GM21515 (cell line): Measurements from ENCODE around the gene DDX27.
"Not testable (repeated sequence)": the region's sequence is repeated elsewhere in the genome, so short reads cannot be mapped to it uniquely, and the experiment has no call there.

Experiments
- ATAC-seq: cut with Tn5 transposase; IDR thresholded peaks from one replicate; pipeline ENCODE4 v1.9.1; 2021; ENCODE audit not compliant: unreplicated experiment

Gene DDX27, protein sequence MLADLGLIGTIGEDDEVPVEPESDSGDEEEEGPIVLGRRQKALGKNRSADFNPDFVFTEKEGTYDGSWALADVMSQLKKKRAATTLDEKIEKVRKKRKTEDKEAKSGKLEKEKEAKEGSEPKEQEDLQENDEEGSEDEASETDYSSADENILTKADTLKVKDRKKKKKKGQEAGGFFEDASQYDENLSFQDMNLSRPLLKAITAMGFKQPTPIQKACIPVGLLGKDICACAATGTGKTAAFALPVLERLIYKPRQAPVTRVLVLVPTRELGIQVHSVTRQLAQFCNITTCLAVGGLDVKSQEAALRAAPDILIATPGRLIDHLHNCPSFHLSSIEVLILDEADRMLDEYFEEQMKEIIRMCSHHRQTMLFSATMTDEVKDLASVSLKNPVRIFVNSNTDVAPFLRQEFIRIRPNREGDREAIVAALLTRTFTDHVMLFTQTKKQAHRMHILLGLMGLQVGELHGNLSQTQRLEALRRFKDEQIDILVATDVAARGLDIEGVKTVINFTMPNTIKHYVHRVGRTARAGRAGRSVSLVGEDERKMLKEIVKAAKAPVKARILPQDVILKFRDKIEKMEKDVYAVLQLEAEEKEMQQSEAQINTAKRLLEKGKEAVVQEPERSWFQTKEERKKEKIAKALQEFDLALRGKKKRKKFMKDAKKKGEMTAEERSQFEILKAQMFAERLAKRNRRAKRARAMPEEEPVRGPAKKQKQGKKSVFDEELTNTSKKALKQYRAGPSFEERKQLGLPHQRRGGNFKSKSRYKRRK

DNA sequence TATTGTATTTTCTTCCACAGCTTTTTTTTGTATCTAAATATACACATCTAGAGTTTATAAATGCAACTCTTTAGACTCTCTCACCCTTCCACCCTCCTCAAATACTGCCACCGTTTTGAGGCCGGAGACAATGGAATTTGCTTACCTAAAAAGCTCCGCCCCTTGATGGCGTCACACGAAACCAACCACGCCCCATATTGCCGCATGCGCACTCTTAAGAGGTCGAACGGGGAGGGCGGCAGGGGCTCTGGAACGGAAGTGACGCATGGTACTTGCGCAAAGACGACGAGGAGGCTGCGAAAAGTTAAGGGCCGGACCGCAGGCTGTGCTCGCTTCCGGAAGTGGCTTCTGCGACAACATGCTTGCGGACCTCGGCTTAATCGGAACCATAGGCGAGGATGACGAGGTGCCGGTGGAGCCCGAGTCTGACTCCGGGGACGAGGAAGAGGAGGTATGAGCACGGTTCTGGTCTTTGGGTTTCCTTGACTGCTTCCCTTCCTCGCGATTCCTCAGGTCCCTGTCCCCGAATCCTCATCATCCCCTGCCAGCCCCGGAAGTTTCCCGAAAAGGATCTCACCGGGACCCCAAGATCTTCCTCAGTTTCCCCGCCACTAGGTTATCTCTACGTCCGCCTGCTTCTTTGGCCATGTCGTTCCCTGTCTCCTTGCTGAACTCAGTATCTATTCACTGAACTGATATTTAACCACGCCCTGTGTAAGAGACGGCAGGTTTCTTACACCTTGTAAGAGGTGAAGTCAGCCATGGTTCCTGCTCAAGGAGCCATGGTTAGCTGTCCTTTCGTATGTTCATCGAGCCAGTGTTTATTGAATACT, at the start of gene DDX27:
DDX27 (plus strand) TSS at position 326 of the 833 bp plus-strand sequence; CDS start at position 359, 33 bp downstream.
- ATAC-seq = peak; percentile 89

DNA sequence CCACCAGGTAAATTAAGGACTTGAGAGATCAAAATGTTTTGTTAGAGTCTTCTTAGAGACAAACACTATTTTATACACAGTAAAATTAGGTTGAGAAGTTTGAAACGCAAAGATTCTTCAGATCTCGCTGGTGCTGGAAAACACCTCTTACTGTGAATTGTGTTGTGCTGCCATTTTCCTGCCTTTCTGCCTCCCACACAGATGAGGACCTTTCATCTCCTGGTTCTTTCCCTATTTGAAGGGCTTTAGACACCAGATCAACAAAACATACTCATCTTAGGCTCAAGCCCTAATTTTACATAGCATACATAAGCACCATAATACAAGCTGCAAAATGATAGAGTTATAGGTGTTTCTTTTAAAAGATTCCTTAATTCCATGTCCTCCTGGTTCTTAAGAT, 49.7 kb upstream of the DDX27 start:
- ATAC-seq = no peak

DNA sequence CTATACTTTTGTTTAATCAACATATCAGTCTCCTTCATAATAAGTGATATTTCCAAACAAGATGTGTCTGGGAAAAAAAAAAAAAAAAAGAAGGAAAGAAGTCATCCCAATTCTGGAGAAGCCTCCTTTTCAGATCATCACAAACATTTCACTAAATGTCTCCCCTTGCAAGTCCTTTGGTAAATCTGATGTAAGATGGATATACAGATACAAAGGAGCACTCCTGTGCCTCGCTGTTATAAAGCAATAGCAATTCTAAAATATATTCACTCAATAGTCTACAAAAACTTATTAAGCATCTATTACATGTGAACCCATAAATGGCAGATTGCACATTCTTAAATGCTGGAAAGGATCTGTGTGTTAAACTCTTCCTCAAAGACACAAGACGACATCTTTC, 48.5 kb upstream of the DDX27 start:
- no peak for ATAC-seq

DNA sequence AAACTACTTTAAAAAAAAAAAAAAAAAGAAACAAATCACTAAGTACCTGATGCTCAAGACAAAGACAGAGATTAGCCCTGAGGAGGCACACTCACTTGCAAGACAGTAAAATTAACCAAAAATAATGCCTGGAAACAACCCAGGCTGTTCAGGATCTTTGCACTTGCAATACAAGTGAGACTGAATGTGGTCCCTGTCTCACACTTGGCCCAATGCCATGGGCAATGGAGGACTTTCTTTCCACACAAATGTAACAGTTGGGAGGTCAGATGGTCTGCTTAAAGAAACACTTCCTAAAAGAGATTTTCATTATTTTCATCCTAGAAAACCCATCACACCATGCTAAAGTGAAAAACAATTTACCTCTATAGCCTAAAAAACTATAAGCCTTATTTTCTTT, 47.3 kb upstream of the DDX27 start:
- no peak for ATAC-seq

- no peak for ATAC-seq
Observed at GRCh38 chr20:49172413-49172812, 46.8 kb upstream of the DDX27 start.

DNA sequence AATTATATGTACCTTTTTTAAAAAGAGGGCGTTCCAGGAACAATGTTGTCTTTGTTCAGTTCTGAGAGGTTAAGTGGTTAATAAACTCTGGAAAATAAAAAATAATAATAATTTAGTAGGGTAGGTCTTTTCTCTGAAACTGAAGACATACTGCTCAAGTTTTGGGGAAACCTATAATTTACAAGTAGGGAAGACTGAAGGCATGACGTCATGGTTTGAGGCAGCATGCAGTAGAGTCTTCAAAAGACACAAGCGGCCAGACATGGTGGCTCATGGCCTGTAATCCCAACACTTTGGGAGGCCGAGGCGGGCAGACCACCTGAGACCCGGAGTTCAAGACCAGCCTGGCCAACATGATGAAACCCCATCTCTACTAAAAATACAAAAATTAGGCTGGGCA, 45.0 kb upstream of the DDX27 start:
- no peak for ATAC-seq

DNA sequence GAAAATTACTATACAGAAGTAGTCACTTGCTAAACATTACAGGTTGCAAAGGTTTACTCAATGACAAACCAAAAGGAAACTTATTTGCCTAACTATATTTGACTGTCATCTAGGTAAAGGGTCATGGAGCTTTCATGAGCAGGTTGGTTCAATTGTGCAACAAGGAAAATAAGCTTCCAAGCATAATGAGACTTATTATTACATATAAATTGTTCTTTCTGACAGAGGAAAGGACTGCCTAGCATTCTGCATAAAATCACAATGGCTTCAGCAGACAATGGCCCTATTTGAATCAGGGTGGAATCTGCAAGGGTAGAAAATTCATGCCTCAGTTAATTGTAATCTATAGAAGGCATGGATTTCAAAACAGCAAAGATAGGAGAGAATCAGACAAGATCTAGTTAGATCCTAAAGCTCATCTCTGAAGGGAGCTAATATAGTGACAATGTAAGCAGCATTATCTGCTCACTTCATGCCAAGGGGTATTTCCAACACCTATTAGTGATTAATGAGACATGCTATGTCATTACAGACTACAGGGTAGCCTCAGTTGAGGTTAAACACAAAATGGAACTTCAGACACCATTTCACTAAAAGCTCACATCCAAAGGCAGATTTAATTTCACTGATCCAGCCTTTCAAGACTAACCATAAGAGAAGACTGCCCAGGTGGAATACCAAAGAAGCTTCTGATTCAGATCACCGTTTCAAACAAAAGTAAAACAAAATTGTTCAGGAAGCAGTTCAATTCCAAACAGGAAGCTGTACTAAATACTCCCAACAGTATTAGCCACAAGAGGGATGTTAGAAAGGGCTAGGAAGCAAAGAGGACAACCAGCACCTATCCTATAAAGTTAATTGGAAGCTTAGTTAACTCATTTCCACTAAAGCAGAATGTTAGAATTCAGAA, 39.6 kb upstream of the DDX27 start:
- ATAC-seq = no peak

DNA sequence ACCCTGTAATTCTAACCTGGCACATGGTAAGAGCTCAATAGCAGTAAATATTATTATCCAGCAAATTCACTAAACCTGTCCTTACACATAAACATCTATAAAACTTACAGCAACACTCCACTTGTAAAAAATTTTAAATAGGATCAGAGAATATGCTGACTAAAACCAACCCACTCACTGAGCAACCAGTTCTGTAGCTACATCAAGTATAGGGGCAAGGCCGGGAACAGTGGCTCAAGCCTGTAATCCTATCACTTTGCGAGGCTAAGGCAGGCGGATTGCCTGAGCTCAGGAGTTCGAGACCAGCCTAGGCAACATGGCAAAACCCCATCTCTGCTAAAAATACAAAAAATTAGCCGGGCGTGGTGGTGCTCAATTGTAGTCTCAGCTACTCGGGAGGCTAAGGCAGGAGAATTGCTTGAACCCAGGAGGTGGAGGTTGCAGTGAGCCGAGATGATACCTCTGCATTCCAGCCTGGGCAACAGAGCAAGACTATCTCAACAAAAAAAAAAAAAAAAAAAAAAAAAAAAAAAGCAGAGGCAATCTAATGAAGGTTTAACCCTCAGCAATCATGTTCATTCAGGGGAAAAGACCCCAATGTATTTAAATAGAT, 37.8 kb upstream of the DDX27 start:
- no peak for ATAC-seq

- no peak for ATAC-seq
Observed at GRCh38 chr20:49183444-49183843, 35.8 kb upstream of the DDX27 start.

DNA sequence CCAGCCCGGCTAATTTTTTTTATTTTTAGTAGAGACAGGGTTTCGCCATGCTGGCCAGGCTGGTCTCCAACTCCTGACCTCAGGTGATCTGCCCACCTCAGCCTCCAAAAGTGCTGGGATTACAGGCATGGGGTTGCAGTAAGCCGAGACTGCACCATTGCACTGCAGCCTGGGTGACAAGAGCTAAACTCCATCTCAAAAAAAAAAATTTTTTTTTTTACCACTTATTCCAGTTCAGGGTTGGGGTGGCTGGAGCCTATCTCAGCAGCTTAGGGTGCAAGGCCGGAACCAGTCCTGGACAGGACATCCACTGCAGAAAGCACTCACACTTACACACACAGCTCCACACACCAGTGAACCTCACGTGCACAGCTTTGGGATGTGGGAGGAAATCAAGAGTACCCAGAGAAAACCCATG, 35.1 kb upstream of the DDX27 start:
- ATAC-seq = not testable (repeated sequence)

- ATAC-seq = no peak
Observed at GRCh38 chr20:49184691-49185070, 34.5 kb upstream of the DDX27 start.

- ATAC-seq = no peak
Observed at GRCh38 chr20:49185071-49185761, 34.0 kb upstream of the DDX27 start.

DNA sequence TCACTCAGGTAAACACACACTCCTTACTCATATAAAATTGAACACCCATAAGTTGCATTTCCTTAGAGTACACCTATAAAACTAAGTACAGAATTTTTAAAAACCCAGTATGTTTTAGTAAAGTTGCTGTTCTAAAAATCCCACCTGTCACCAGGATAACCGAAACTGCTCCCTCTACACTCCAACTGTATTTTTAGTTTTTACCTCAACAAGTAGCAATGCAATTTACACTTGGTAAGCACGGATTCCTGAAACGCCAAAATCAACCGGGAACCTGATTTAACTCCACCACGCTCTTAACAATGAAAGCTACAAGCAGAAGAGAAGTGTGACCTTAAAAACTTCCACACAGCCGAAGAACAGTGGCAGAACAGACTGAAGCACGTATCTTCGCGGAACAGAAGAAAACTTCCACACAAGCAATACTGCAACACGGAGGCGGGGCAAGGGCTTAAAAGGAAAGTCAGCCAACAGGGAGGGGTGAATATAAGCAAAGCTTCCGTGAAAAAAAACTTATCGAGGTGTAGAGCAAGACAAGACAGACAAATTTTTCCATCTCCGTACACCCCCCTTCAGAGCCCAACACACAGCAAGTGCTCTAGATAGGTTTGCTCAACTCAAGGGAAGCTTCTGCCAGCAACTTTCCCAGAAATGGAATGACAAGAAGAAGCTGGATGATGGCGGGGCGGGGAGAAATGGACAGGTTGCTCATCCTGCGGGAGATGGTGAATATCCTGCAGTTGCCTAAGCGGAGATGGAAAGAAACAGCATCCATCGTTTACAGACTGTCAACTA, 32.5 kb upstream of the DDX27 start:
- no peak for ATAC-seq

GRCh38 chr20:49187330-49187850, 31.8 kb upstream of the DDX27 start:
- ATAC-seq = peak; percentile 9

GRCh38 chr20:49187851-49188641, 31.2 kb upstream of the DDX27 start, which contains the start of gene STAU1:
TSS of gene STAU1 (minus strand) at chr20:49188334. CDS start at chr20:49166201, 22,133 bp downstream.
- ATAC-seq = peak; percentile 90

DNA sequence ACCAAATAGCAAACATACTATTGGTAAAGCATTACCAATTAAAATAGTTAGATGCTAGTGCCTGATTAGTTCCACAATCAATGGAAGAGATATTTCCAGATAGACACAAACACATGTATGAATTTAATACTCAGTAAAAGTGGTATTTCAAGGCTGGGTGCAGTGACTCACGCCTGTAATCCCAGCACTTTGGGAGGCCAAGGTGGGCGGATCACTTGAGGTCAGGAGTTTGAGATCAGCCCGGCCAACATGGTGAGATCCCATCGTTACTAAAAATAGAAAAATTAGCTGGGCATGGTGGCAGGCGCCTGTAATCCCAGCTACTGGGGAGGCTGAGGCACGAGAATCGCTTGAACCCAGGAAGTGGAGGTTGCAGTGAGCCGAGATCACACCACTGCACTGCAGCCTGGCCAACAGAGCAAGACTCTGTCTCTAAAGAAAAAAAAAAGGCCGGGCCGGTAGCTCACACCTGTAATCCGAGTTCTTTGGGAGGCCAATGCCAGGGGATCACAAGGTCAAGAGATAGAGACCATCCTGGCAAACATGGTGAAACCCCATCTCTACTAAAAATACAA, 26.2 kb upstream of the DDX27 start:
- ATAC-seq = not testable (repeated sequence)

- no peak for ATAC-seq
Observed at GRCh38 chr20:49199729-49200293, 19.4 kb upstream of the DDX27 start.
